ENCODE measurements around the gene CROCC.
"Not testable (repeated sequence)": the region's sequence is repeated elsewhere in the genome, so short reads cannot be mapped to it uniquely, and the experiment has no call there.

Gene CROCC

DNA sequence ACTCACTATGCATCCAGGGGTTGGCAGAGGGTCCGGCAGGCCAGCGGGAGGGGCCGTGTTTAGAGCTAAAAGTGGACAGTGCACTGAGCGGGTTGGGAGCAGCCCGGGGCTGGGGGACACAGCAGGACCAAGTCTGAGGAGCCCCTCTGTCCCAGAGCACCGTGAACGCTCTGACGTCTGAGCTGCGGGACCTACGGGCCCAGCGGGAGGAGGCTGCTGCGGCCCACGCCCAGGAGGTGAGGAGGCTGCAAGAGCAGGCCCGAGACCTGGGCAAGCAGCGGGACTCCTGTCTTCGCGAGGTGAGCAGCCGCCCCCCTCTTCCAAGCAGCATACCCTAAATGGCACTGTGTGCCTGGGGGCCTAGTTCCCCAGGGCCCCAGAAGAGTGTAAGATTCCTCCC lies 32.8 kb downstream of the CROCC start:
- no peaks in the 10 kb centered on the region for H3K4me1 ChIP-seq (ENCODE audit: control insufficient read depth, insufficient read depth, low read length)
- H3K9me3 ChIP-seq (replicated peaks; ENCODE audit: low read length): no peaks in the 10 kb centered on the region
- H3K27me3 ChIP-seq (ENCODE audit: control insufficient read depth, insufficient read depth, low read length): no peaks in the 10 kb centered on the region
- H3K36me3 ChIP-seq (ENCODE audit: insufficient read depth, low read length): peaks cover 7% of the 10 kb centered on the region
- no peak overlapping the region for H3K4me2 ChIP-seq (ENCODE audit: low read length)
- no peak overlapping the region for H3K9ac ChIP-seq (ENCODE audit: low read depth, low read length)
- no peak overlapping the region for H3K4me3 ChIP-seq (ENCODE audit: low read length)

DNA sequence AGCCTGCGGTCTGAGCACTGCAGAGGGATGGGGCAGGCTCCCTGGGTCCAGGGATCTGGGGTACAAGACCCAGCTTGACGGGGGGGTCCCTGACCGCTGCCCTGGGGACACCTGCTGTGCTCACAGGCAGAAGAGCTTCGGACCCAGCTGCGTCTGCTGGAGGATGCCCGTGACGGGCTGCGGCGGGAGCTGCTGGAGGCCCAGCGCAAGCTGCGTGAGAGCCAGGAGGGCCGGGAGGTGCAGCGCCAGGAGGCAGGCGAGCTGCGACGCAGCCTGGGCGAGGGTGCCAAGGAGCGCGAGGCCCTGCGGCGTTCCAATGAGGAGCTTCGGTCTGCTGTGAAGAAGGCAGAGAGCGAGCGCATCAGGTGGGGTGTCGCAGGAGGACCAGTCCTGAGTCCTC lies 33.5 kb downstream of the CROCC start:
- Histone ChIP-seq H3K4me3 (ENCODE audit: low read length) (no peak overlapping the region), H3K9ac (ENCODE audit: low read depth, low read length) (no peak overlapping the region), H3K27me3 (ENCODE audit: control insufficient read depth, insufficient read depth, low read length) (no peaks in the 10 kb centered on the region), H3K36me3 (ENCODE audit: insufficient read depth, low read length) (peaks cover 7% of the 10 kb centered on the region), H3K4me1 (ENCODE audit: control insufficient read depth, insufficient read depth, low read length) (no peaks in the 10 kb centered on the region), H3K9me3 (replicated peaks; ENCODE audit: low read length) (no peaks in the 10 kb centered on the region), H3K4me2 (ENCODE audit: low read length) (no peak overlapping the region)

DNA sequence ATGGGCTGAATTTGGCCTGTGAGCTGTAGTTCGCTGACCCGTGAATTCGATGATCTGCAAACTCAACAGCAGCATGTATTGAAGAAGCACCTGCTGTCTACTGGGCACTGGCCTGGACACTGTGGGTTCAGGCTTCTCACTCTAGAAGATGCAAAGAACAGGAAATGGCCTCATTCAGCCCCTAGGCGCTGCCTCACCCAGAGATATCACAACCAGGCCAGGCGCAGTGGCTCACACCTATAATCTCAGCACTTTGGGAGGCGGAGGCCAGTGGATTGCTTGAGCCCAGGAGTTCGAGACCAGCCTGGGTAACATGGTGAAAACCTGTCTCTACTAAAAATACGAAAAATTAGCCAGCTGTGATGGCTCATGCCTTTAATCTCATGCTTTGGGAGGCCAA lies 35.0 kb downstream of the CROCC start:
- Histone ChIP-seq H3K4me3 (ENCODE audit: low read length) (no peak overlapping the region), H3K4me1 (ENCODE audit: control insufficient read depth, insufficient read depth, low read length) (peaks cover 5% of the 10 kb centered on the region), H3K36me3 (ENCODE audit: insufficient read depth, low read length) (peaks cover 7% of the 10 kb centered on the region), H3K9me3 (replicated peaks; ENCODE audit: low read length) (no peaks in the 10 kb centered on the region), H3K4me2 (ENCODE audit: low read length) (no peak overlapping the region), H3K27me3 (ENCODE audit: control insufficient read depth, insufficient read depth, low read length) (no peaks in the 10 kb centered on the region), H3K9ac (ENCODE audit: low read depth, low read length) (no peak overlapping the region)

DNA sequence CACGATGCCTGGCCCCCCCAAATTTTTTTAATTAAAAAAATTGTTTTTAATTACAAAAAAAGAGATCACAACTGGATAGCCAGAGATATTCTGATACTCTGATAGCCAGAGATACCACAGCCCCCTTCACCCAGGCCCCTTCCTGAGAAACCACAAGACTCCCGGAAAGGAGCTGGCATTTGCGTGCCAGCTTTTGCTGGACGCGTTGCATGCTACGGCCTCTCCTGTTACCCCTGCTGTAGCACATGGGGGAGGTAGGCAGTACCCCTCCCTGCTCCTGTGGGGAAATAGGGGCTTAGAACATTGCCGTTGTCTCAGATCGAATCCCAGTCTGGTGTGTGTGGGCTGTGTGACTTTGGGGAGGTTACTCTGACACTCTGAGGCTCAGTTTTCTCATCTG lies 36.0 kb downstream of the CROCC start:
- H3K9me3 ChIP-seq (replicated peaks; ENCODE audit: low read length): no peaks in the 10 kb centered on the region
- H3K4me1 ChIP-seq (ENCODE audit: control insufficient read depth, insufficient read depth, low read length): peaks cover 5% of the 10 kb centered on the region
- H3K4me3 ChIP-seq (ENCODE audit: low read length): no peak overlapping the region
- no peak overlapping the region for H3K4me2 ChIP-seq (ENCODE audit: low read length)
- H3K27me3 ChIP-seq (ENCODE audit: control insufficient read depth, insufficient read depth, low read length): no peaks in the 10 kb centered on the region
- no peak overlapping the region for H3K9ac ChIP-seq (ENCODE audit: low read depth, low read length)
- H3K36me3 ChIP-seq (ENCODE audit: insufficient read depth, low read length): peaks cover 7% of the 10 kb centered on the region

DNA sequence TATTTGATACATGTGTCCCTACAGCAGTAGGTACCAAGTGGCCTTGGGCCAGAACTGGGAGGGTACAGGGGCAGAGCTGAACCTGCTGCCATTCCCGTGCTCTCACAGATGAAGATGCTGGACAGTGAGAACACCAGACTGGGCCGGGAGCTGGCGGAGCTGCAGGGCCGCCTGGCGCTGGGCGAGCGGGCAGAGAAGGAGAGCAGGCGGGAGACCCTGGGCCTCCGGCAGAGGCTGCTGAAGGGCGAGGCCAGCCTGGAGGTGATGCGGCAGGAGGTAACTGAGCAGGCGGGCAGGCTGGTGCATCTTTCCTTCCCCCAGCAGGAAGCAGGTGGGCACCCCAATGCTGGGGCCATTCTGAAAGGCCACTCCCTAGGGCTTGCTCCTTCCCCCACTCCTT lies 36.7 kb downstream of the CROCC start:
- Histone ChIP-seq H3K36me3 (ENCODE audit: insufficient read depth, low read length) (peaks cover 7% of the 10 kb centered on the region), H3K4me3 (ENCODE audit: low read length) (no peak overlapping the region), H3K9me3 (replicated peaks; ENCODE audit: low read length) (no peaks in the 10 kb centered on the region), H3K4me2 (ENCODE audit: low read length) (no peak overlapping the region), H3K27me3 (ENCODE audit: control insufficient read depth, insufficient read depth, low read length) (no peaks in the 10 kb centered on the region), H3K9ac (ENCODE audit: low read depth, low read length) (no peak overlapping the region), H3K4me1 (ENCODE audit: control insufficient read depth, insufficient read depth, low read length) (peaks cover 5% of the 10 kb centered on the region)

DNA sequence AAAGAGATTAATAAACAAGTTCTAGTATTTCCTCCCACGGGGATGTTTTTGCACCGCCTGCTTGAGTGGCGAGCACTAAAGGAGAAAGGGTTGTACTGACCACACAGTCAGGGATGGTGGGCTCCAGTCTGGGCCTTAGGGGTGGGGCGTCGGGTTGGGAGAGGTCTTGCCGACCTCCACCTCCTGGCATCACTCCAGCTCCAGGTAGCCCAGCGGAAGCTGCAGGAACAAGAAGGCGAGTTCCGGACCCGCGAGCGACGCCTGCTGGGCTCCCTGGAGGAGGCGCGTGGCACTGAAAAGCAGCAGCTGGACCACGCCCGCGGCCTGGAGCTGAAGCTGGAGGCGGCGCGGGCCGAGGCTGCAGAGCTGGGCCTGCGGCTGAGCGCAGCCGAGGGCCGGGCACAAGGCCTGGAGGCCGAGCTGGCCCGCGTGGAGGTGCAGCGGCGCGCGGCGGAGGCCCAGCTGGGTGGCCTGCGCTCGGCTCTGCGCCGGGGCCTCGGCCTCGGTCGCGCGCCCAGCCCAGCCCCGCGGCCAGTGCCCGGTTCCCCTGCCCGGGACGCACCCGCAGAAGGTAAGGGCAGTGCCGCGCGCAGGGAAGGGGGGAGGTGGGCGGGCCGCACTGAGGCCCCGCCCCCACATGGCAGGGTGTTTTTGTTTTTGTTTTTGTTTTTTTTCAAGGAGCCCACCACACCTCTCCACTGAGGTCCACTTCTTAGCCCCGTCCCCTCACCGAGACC lies 39.0 kb downstream of the CROCC start:
- Histone ChIP-seq H3K4me1 (ENCODE audit: control insufficient read depth, insufficient read depth, low read length) (peaks cover 5% of the 10 kb centered on the region), H3K36me3 (ENCODE audit: insufficient read depth, low read length) (peaks cover 2% of the 10 kb centered on the region), H3K4me2 (ENCODE audit: low read length) (peak overlapping the region; percentile 67), H3K9ac (ENCODE audit: low read depth, low read length) (peak overlapping the region; percentile 79), H3K4me3 (ENCODE audit: low read length) (peak overlapping the region; percentile 68), H3K27me3 (ENCODE audit: control insufficient read depth, insufficient read depth, low read length) (no peaks in the 10 kb centered on the region), H3K9me3 (replicated peaks; ENCODE audit: low read length) (no peaks in the 10 kb centered on the region)

DNA sequence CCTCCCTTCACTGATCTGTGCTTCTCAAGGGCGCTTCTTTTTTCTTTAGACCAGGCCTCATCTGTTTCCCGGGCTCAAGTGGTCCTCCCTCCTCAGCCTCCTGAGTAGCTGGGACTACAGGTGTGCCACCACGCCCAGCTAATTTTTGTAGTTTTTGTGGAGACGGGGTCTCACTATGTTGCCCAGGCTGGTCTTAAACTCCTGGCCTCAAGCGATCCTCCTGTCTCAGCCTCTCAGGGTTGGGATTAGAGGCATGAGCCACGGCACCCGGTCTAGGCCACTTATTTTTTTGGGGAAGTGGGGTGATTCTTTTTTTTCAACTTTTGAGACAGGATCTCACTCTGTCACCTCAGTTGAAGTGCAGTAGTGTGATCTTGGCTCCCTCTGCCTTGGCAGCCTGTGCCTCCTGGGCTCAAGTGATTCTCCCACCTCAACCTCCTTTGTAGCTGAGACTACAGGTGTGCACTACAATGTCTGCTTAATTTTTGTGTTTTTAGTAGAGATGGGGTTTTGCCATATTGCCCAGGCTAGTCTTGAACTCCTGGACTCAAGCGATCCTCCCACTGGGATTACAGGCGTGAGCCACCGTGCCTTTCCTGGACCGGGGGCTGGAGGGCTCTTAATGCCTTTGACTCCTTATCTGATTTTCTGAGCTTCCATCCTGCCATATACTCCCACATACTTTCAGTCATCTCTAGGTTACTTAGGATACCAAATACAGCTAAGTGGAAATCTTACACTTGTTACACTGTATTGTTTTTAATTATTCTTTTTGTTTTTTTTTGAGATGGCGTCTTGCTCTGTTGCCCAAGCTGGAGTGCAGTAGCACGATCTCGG lies 39.8 kb downstream of the CROCC start:
- H3K27me3 ChIP-seq (ENCODE audit: control insufficient read depth, insufficient read depth, low read length): no peaks in the 10 kb centered on the region
- H3K36me3 ChIP-seq (ENCODE audit: insufficient read depth, low read length): peaks cover 7% of the 10 kb centered on the region
- H3K9ac ChIP-seq (ENCODE audit: low read depth, low read length): peak overlapping the region; percentile 79
- H3K4me3 ChIP-seq (ENCODE audit: low read length): peak overlapping the region; percentile 68
- H3K4me1 ChIP-seq (ENCODE audit: control insufficient read depth, insufficient read depth, low read length): peaks cover 5% of the 10 kb centered on the region
- H3K4me2 ChIP-seq (ENCODE audit: low read length): peak overlapping the region; percentile 67
- H3K9me3 ChIP-seq (replicated peaks; ENCODE audit: low read length): no peaks in the 10 kb centered on the region

DNA sequence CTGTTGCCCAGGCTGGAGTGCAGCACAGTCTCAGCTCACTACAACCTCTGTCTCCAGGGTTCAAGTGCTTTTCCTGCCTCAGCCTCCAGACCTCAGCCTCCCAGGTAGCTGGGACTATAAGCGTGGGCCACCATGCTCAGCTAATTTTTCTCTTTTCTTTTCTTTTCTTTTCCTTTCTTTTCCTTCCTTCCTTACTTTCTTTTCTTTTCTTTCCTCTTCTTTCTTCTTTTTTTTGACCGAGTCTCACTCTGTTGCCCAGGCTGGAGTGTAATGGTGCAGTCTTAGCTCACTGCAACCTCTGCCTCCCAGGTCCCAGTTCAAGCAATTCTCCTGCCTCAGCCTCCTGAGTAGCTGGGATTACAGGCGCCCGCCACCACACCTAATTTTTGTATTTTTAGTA lies 42.4 kb downstream of the CROCC start:
- H3K9me3 ChIP-seq (replicated peaks; ENCODE audit: low read length); H3K4me3 ChIP-seq (ENCODE audit: low read length); H3K4me2 ChIP-seq (ENCODE audit: low read length); H3K27me3 ChIP-seq (ENCODE audit: control insufficient read depth, insufficient read depth, low read length); H3K9ac ChIP-seq (ENCODE audit: low read depth, low read length): not testable (repeated sequence)
- peaks cover 14% of the 10 kb centered on the region for H3K4me1 ChIP-seq (ENCODE audit: control insufficient read depth, insufficient read depth, low read length)
- H3K36me3 ChIP-seq (ENCODE audit: insufficient read depth, low read length): peaks cover 14% of the 10 kb centered on the region

DNA sequence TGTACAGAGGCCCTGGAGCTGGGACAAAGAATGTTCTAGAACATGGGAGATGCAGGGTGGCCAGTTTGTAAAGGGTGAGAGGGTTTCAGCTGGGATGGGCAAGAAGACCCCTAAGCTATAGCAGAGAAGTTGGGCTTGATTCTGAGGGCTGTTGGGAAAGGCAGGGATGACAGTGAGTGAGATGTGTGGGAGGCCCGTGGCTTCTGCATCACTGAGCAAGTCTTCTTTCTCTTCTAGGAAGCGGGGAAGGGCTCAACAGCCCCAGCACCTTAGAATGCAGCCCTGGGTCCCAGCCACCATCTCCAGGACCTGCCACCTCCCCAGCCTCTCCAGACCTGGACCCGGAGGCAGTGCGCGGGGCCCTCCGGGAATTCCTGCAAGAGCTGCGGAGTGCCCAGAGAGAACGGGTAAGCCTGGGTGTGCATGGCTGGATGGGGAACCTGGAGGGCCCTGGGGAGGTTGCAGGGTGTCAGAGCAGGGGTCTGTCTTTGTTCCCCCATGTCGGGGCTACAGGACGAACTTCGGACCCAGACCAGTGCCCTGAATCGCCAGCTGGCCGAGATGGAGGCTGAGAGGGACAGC lies 43.8 kb downstream of the CROCC start:
- Histone ChIP-seq H3K36me3 (ENCODE audit: insufficient read depth, low read length) (peaks cover 15% of the 10 kb centered on the region), H3K9ac (ENCODE audit: low read depth, low read length) (no peak overlapping the region), H3K4me2 (ENCODE audit: low read length) (no peak overlapping the region), H3K4me1 (ENCODE audit: control insufficient read depth, insufficient read depth, low read length) (peaks cover 14% of the 10 kb centered on the region), H3K9me3 (replicated peaks; ENCODE audit: low read length) (no peaks in the 10 kb centered on the region), H3K4me3 (ENCODE audit: low read length) (no peak overlapping the region), H3K27me3 (ENCODE audit: control insufficient read depth, insufficient read depth, low read length) (no peaks in the 10 kb centered on the region)

DNA sequence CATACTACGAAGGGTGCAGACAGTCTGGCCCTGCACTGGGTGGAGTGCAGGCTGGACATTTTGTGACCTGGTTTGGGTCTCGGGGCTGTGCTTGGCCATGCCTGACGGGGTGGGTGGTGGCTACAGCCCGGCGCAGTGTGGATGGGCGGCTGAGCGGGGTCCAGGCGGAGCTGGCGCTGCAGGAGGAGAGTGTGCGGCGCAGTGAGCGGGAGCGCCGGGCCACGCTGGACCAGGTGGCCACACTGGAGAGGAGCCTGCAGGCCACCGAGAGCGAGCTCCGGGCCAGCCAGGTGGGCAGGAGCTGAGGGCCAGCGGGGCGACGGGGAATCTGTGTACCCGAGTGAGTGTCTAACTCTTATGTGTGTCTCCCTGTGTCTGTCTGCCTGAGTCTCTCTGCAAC lies 44.6 kb downstream of the CROCC start:
- no peaks in the 10 kb centered on the region for H3K27me3 ChIP-seq (ENCODE audit: control insufficient read depth, insufficient read depth, low read length)
- no peak overlapping the region for H3K4me3 ChIP-seq (ENCODE audit: low read length)
- no peak overlapping the region for H3K9ac ChIP-seq (ENCODE audit: low read depth, low read length)
- H3K4me1 ChIP-seq (ENCODE audit: control insufficient read depth, insufficient read depth, low read length): peaks cover 11% of the 10 kb centered on the region
- H3K36me3 ChIP-seq (ENCODE audit: insufficient read depth, low read length): peaks cover 19% of the 10 kb centered on the region
- no peaks in the 10 kb centered on the region for H3K9me3 ChIP-seq (replicated peaks; ENCODE audit: low read length)
- no peak overlapping the region for H3K4me2 ChIP-seq (ENCODE audit: low read length)

DNA sequence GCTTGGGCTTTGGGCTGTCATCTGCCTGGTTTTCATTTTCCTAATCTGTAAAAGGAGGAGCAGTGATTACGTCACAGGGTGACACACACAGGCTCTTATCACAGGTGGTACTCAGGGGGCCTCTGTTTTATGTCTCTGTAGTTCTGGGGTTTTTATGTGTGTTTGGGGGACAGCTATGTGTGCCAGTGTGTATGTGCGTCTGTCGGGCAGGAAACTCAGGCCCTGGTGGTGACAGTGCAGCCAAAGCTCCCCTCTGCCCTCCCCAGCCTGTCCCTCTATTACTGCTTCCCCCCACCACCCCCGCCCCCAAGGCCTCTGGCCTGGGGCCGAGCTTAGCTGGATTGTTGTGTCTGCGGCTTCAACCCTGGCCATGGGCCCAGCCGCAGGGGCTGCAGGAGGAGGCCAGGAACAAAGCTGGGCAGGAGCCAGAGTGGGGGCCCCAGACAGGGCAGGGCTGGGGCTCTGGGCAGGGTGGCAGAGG lies 45.4 kb downstream of the CROCC start:
- peaks cover 19% of the 10 kb centered on the region for H3K36me3 ChIP-seq (ENCODE audit: insufficient read depth, low read length)
- no peak overlapping the region for H3K4me2 ChIP-seq (ENCODE audit: low read length)
- peaks cover 15% of the 10 kb centered on the region for H3K4me1 ChIP-seq (ENCODE audit: control insufficient read depth, insufficient read depth, low read length)
- H3K27me3 ChIP-seq (ENCODE audit: control insufficient read depth, insufficient read depth, low read length): no peaks in the 10 kb centered on the region
- no peak overlapping the region for H3K4me3 ChIP-seq (ENCODE audit: low read length)
- no peaks in the 10 kb centered on the region for H3K9me3 ChIP-seq (replicated peaks; ENCODE audit: low read length)
- no peak overlapping the region for H3K9ac ChIP-seq (ENCODE audit: low read depth, low read length)
